WTC11 (cell line): Measurements from ENCODE around the gene ATP6V1C2.

Experiments used
- ATF3 ChIP-seq: sonication (generic); formaldehyde crosslinking; conservative IDR thresholded peaks from 2 replicates; pipeline ENCODE4 v1.8.1; 2022; ENCODE audit warnings: mild to moderate bottlenecking, missing genetic modification reagents
- ELF4 ChIP-seq: sonication (generic); formaldehyde crosslinking; IDR thresholded peaks from 2 replicates; pipeline ENCODE4 v1.8.1; 2022; ENCODE audit warnings: low read depth, mild to moderate bottlenecking, moderate library complexity, missing genetic modification reagents
- SMAD3 ChIP-seq: sonication (generic); formaldehyde crosslinking; IDR thresholded peaks from 2 replicates; pipeline ENCODE4 v1.8.0; 2022; ENCODE audit warnings: missing genetic modification reagents, mild to moderate bottlenecking, borderline replicate concordance
- SP1 ChIP-seq: sonication (generic); formaldehyde crosslinking; conservative IDR thresholded peaks from 2 replicates; pipeline ENCODE4 v1.8.1; 2022; ENCODE audit warnings: missing genetic modification reagents

- no peak for TF ChIP-seq SMAD3 (CRISPR knock-in tag)
- TF ChIP-seq ATF3 (CRISPR knock-in tag), result no peak
- TF ChIP-seq ELF4, result no peak
- no peak for TF ChIP-seq SP1 (CRISPR knock-in tag)
These were observed 39.5 kb downstream of the ATP6V1C2 start for GRCh38 chr2:10760794-10761504.
